SK-N-SH treated with all-trans-retinoic acid at 6 μM for 48 hours (cell line): ENCODE measurements around the gene ENAH.
"Not testable (repeated sequence)": the region's sequence is repeated elsewhere in the genome, so short reads cannot be mapped to it uniquely, and the experiment has no call there.

ENCODE experiments used
- ATAC-seq: fragments of 200-7000 bp; cut with Tn5 transposase; 3 replicates; pipeline ENCODE4 v1.9.1; 2020; ENCODE audit warnings: mild to moderate bottlenecking, moderate library complexity
- ARNTL ChIP-seq: fragments of 450-650 bp; formaldehyde crosslinking; IDR thresholded peaks from 2 replicates; pipeline ENCODE4 v1.5.0; 2020; ENCODE audit warnings: low read depth, mild to moderate bottlenecking, moderate library complexity, borderline replicate concordance
- CREB5 ChIP-seq: fragments of 250-450 bp; sonication (Bioruptor Pico); IDR thresholded peaks from 2 replicates; pipeline ENCODE4 v1.5.1; 2020; ENCODE audit warnings: low read depth, mild to moderate bottlenecking, moderate library complexity
- CSDC2 ChIP-seq: fragments of 250-450 bp; sonication (Bioruptor Pico); IDR thresholded peaks from 2 replicates; pipeline ENCODE4 v1.5.0; 2020; ENCODE audit warnings: mild to moderate bottlenecking, moderate library complexity
- CSRNP3 ChIP-seq: fragments of 250-450 bp; sonication (Bioruptor Pico); IDR thresholded peaks from 2 replicates; pipeline ENCODE4 v1.5.1; 2021; ENCODE audit warnings: mild to moderate bottlenecking, moderate library complexity
- GLIS3 ChIP-seq: fragments of 250-450 bp; sonication (Bioruptor Pico); IDR thresholded peaks from 2 replicates; pipeline ENCODE4 v1.5.0; 2020; ENCODE audit warnings: mild to moderate bottlenecking, moderate library complexity
- ISL1 ChIP-seq: fragments of 250-450 bp; sonication (Bioruptor Pico); IDR thresholded peaks from 2 replicates; pipeline ENCODE4 v2.1.2; 2022; ENCODE audit warnings: mild to moderate bottlenecking, moderate library complexity
- PATZ1 ChIP-seq: fragments of 250-450 bp; sonication (Bioruptor Pico); IDR thresholded peaks from 2 replicates; pipeline ENCODE4 v1.8.0; 2020; ENCODE audit warnings: mild to moderate bottlenecking, moderate library complexity, borderline replicate concordance
- POU6F1 ChIP-seq: fragments of 250-450 bp; sonication (Bioruptor Pico); IDR thresholded peaks from 2 replicates; pipeline ENCODE4 v1.8.0; 2021; ENCODE audit warnings: low read depth, mild to moderate bottlenecking, moderate library complexity, borderline replicate concordance
- PPARA ChIP-seq: fragments of 250-450 bp; sonication (Bioruptor Pico); IDR thresholded peaks from 2 replicates; pipeline ENCODE4 v1.5.0; 2020; ENCODE audit warnings: mild to moderate bottlenecking, borderline replicate concordance
- RARB ChIP-seq: fragments of 250-450 bp; sonication (Bioruptor Pico); IDR thresholded peaks from 2 replicates; pipeline ENCODE4 v1.8.0; 2021; ENCODE audit warnings: mild to moderate bottlenecking, moderate library complexity
- SNAI2 ChIP-seq: fragments of 250-450 bp; sonication (Bioruptor Pico); IDR thresholded peaks from 2 replicates; pipeline ENCODE4 v1.5.0; 2020; ENCODE audit warnings: mild to moderate bottlenecking, moderate library complexity
- TOX ChIP-seq: fragments of 250-450 bp; sonication (Bioruptor Pico); IDR thresholded peaks from 2 replicates; pipeline ENCODE4 v1.8.0; 2021; ENCODE audit warnings: mild to moderate bottlenecking, moderate library complexity, borderline replicate concordance
- ZC3H10 ChIP-seq: fragments of 250-450 bp; sonication (Bioruptor Pico); IDR thresholded peaks from 2 replicates; pipeline ENCODE4 v1.5.1; 2021; ENCODE audit warnings: mild to moderate bottlenecking, moderate library complexity
- ZNF565 ChIP-seq: fragments of 450-650 bp; formaldehyde crosslinking; conservative IDR thresholded peaks from 2 replicates; pipeline ENCODE4 v1.5.0; 2020; ENCODE audit warnings: low read depth, mild to moderate bottlenecking, moderate library complexity
- ZNF70 ChIP-seq: fragments of 450-650 bp; formaldehyde crosslinking; IDR thresholded peaks from 2 replicates; pipeline ENCODE4 v1.5.0; 2020; ENCODE audit warnings: mild to moderate bottlenecking, moderate library complexity
- ZNF8 ChIP-seq: fragments of 450-650 bp; formaldehyde crosslinking; IDR thresholded peaks from 2 replicates; pipeline ENCODE4 v1.5.0; 2020; ENCODE audit warnings: mild to moderate bottlenecking, moderate library complexity

Gene ENAH

GRCh38 chr1:225657462-225657989, 4.6 kb upstream of the ENAH start:
- ATAC-seq, result peak; percentile 53
- TF ChIP-seq ZNF565 (CRISPR knock-in tag), result no peak

- ATAC-seq, result not testable (repeated sequence)
Measured at GRCh38 chr1:225656259-225656655, 3.3 kb upstream of the ENAH start.

GRCh38 chr1:225655509-225656258, 2.8 kb upstream of the ENAH start:
- peak; percentile 60 for ATAC-seq
- TF ChIP-seq ISL1 (CRISPR knock-in tag), result peak; percentile 76
- TF ChIP-seq PPARA (CRISPR knock-in tag), result no peak
- TF ChIP-seq TOX (CRISPR knock-in tag), result peak; percentile 72; the same call in 1 of the 2 replicates
- no peak for TF ChIP-seq POU6F1 (CRISPR knock-in tag)
- TF ChIP-seq ZNF565 (CRISPR knock-in tag), result no peak
- no peak for TF ChIP-seq ZNF70 (CRISPR knock-in tag)
- TF ChIP-seq CSDC2 (CRISPR knock-in tag), result no peak
- no peak; the same call in 1 of the 2 replicates for TF ChIP-seq RARB
- no peak for TF ChIP-seq CREB5 (CRISPR knock-in tag)
- no peak for TF ChIP-seq SNAI2 (CRISPR knock-in tag)
- TF ChIP-seq ZNF8 (CRISPR knock-in tag), result no peak
- TF ChIP-seq ARNTL, result no peak
- no peak for TF ChIP-seq PATZ1 (CRISPR knock-in tag)

GRCh38 chr1:225654688-225655508, 2.0 kb upstream of the ENAH start:
- no peak for TF ChIP-seq GLIS3
- peak; percentile 71; the same call in 1 of the 2 replicates for TF ChIP-seq ZC3H10 (CRISPR knock-in tag)
- no peak; the same call in 2 of the 3 replicates for ATAC-seq

- no peak for ATAC-seq
- TF ChIP-seq CSRNP3 (CRISPR knock-in tag), result no peak
- TF ChIP-seq RARB, result no peak
Measured at GRCh38 chr1:225654277-225654597, 1.3 kb upstream of the ENAH start.
